K562 (cell line): ENCODE data around the gene CCDC181.

Experiments
- EZH2 ChIP-seq: IDR thresholded peaks from 2 replicates; pipeline ENCODE4 v1.6.1; 2012; ENCODE audit warnings: low read depth, mild to moderate bottlenecking, inconsistent platforms, low read length, borderline replicate concordance
- JUN ChIP-seq, 2 experiments: sonication (generic) in 1 of 2; formaldehyde crosslinking in 1 of 2; IDR thresholded peaks; 2 replicates each; pipeline versions ENCODE4 v1.6.1 to v1.8.0; 2012 to 2022; ENCODE audit warnings: borderline replicate concordance in 2 of 2, mild to moderate bottlenecking in 2 of 2, improper control_type of control experiment in 1 of 2, low read depth in 1 of 2, low read length in 1 of 2, missing genetic modification reagents in 1 of 2
- KDM2B ChIP-seq: fragments of 250-450 bp; sonication (Bioruptor Pico); IDR thresholded peaks from 2 replicates; pipeline ENCODE4 v1.8.0; 2021; ENCODE audit warnings: mild to moderate bottlenecking, moderate library complexity
- PCBP2 ChIP-seq: fragments of 200-400 bp; formaldehyde crosslinking; IDR thresholded peaks from 2 replicates; pipeline ENCODE4 v1.6.1; 2018; ENCODE audit warnings: low read length, low read depth, mild to moderate bottlenecking, moderate library complexity; ENCODE audit not compliant: poor library complexity, severe bottlenecking
- PML ChIP-seq: IDR thresholded peaks from 2 replicates; pipeline ENCODE4 v1.6.1; 2012; ENCODE audit warnings: low read length, inconsistent platforms
- SOX6 ChIP-seq: fragments of 450-650 bp; IDR thresholded peaks from 2 replicates; pipeline ENCODE4 v1.6.1; 2014; ENCODE audit warnings: mild to moderate bottlenecking
- TEAD2 ChIP-seq: fragments of 450-650 bp; IDR thresholded peaks from 2 replicates; pipeline ENCODE4 v1.6.1; 2016; ENCODE audit warnings: missing genetic modification characterization, control low read depth, missing compliant biosample characterization
- TGIF2 ChIP-seq: sonication (generic); formaldehyde crosslinking; IDR thresholded peaks from 2 replicates; pipeline ENCODE4 v1.8.1; 2022; ENCODE audit warnings: mild to moderate bottlenecking, missing genetic modification reagents, moderate library complexity
- ZFX ChIP-seq: sonication (generic); formaldehyde crosslinking; IDR thresholded peaks from 2 replicates; pipeline ENCODE4 v1.8.0; 2022; ENCODE audit warnings: mild to moderate bottlenecking, missing genetic modification reagents, moderate library complexity
- TF ChIP-seq, protein P1 (sequence below): sonication (generic); formaldehyde crosslinking; IDR thresholded peaks from 2 replicates; pipeline ENCODE4 v1.8.0; 2022; ENCODE audit warnings: mild to moderate bottlenecking, missing genetic modification reagents
- TF ChIP-seq, protein P2 (sequence below): sonication (generic); formaldehyde crosslinking; IDR thresholded peaks from 2 replicates; pipeline ENCODE4 v1.8.1; 2022; ENCODE audit warnings: missing genetic modification reagents
- TF ChIP-seq, protein P3 (sequence below), 3 experiments: IDR thresholded peaks in 2 of 3; conservative IDR thresholded peaks in 1 of 3; 2 replicates each; pipeline ENCODE4 v1.5.1; 2011 to 2012; ENCODE audit warnings: low read length in 3 of 3, mild to moderate bottlenecking in 3 of 3, control low read depth in 2 of 3, improper control_type of control experiment in 1 of 3, inconsistent platforms in 1 of 3, low read depth in 1 of 3, mixed read lengths in 1 of 3, moderate library complexity in 1 of 3; ENCODE audit not compliant: insufficient read depth in 2 of 3
- TF ChIP-seq, protein P4 (sequence below), 2 experiments: fragments of 450-650 bp; formaldehyde crosslinking in 1 of 2; IDR thresholded peaks; 2 replicates each; pipeline versions ENCODE4 v1.4.0 to v1.6.1; 2014 to 2020; ENCODE audit warnings: mild to moderate bottlenecking in 2 of 2, borderline replicate concordance in 1 of 2, low read depth in 1 of 2

DNA sequence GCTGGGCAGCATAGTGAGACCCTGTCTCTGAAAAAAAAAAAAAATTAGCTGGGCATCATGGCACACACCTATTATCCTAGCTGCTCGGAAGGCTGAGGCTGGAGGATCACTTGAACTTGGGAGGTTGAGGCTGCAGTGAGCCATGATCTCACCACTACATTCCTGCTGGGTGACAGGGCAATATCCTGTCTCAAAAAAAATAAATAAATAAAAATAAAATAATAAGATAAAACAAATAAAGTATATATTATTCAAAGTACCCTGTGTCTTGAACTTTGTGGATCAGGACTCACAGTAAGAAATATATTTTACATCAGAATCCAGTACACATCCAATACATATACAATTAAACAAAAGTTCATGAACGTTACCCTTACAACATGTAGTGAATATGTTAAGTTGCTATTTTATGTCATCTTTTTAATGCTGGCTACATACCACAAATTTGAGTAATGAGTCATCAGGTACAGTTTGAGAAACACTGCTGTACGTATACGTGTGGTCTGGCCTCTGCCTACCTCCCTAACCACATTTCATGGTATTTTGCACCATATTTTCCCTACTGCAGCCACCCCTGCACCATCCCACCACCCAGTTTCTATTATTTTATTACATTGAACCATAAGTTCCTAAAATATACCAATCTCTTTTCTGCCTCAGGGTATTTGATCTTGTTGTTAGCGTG, 64.1 kb downstream of the CCDC181 start:
- TF ChIP-seq ZFX (CRISPR knock-in tag) (no peak), PML (no peak), SOX6 (no peak), KDM2B (CRISPR knock-in tag) (no peak), JUN (IDR thresholded peaks at IDR 0.05; ENCODE audit: borderline replicate concordance, low read depth, low read length) (no peak), JUN (CRISPR knock-in tag; IDR thresholded peaks at IDR 0.05; ENCODE audit: borderline replicate concordance) (no peak), TGIF2 (no peak), PCBP2 (no peak), TEAD2 (tag) (no peak), EZH2 (no peak)
- TF ChIP-seq, protein P1, sequence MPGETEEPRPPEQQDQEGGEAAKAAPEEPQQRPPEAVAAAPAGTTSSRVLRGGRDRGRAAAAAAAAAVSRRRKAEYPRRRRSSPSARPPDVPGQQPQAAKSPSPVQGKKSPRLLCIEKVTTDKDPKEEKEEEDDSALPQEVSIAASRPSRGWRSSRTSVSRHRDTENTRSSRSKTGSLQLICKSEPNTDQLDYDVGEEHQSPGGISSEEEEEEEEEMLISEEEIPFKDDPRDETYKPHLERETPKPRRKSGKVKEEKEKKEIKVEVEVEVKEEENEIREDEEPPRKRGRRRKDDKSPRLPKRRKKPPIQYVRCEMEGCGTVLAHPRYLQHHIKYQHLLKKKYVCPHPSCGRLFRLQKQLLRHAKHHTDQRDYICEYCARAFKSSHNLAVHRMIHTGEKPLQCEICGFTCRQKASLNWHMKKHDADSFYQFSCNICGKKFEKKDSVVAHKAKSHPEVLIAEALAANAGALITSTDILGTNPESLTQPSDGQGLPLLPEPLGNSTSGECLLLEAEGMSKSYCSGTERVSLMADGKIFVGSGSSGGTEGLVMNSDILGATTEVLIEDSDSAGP, result no peak
- TF ChIP-seq, protein P2, sequence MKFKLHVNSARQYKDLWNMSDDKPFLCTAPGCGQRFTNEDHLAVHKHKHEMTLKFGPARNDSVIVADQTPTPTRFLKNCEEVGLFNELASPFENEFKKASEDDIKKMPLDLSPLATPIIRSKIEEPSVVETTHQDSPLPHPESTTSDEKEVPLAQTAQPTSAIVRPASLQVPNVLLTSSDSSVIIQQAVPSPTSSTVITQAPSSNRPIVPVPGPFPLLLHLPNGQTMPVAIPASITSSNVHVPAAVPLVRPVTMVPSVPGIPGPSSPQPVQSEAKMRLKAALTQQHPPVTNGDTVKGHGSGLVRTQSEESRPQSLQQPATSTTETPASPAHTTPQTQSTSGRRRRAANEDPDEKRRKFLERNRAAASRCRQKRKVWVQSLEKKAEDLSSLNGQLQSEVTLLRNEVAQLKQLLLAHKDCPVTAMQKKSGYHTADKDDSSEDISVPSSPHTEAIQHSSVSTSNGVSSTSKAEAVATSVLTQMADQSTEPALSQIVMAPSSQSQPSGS (CRISPR knock-in tag), result no peak
- TF ChIP-seq, protein P3, sequence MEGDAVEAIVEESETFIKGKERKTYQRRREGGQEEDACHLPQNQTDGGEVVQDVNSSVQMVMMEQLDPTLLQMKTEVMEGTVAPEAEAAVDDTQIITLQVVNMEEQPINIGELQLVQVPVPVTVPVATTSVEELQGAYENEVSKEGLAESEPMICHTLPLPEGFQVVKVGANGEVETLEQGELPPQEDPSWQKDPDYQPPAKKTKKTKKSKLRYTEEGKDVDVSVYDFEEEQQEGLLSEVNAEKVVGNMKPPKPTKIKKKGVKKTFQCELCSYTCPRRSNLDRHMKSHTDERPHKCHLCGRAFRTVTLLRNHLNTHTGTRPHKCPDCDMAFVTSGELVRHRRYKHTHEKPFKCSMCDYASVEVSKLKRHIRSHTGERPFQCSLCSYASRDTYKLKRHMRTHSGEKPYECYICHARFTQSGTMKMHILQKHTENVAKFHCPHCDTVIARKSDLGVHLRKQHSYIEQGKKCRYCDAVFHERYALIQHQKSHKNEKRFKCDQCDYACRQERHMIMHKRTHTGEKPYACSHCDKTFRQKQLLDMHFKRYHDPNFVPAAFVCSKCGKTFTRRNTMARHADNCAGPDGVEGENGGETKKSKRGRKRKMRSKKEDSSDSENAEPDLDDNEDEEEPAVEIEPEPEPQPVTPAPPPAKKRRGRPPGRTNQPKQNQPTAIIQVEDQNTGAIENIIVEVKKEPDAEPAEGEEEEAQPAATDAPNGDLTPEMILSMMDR (IDR thresholded peaks at IDR 0.05 in 2 of 3, conservative IDR thresholded peaks at IDR 0.05 in 1 of 3; ENCODE audit: insufficient read depth in 2 of 3, low read depth in 1 of 3, low read length in 3 of 3), result no peak
- TF ChIP-seq, protein P4, sequence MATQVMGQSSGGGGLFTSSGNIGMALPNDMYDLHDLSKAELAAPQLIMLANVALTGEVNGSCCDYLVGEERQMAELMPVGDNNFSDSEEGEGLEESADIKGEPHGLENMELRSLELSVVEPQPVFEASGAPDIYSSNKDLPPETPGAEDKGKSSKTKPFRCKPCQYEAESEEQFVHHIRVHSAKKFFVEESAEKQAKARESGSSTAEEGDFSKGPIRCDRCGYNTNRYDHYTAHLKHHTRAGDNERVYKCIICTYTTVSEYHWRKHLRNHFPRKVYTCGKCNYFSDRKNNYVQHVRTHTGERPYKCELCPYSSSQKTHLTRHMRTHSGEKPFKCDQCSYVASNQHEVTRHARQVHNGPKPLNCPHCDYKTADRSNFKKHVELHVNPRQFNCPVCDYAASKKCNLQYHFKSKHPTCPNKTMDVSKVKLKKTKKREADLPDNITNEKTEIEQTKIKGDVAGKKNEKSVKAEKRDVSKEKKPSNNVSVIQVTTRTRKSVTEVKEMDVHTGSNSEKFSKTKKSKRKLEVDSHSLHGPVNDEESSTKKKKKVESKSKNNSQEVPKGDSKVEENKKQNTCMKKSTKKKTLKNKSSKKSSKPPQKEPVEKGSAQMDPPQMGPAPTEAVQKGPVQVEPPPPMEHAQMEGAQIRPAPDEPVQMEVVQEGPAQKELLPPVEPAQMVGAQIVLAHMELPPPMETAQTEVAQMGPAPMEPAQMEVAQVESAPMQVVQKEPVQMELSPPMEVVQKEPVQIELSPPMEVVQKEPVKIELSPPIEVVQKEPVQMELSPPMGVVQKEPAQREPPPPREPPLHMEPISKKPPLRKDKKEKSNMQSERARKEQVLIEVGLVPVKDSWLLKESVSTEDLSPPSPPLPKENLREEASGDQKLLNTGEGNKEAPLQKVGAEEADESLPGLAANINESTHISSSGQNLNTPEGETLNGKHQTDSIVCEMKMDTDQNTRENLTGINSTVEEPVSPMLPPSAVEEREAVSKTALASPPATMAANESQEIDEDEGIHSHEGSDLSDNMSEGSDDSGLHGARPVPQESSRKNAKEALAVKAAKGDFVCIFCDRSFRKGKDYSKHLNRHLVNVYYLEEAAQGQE (IDR thresholded peaks at IDR 0.05; ENCODE audit: borderline replicate concordance), result no peak
- TF ChIP-seq, protein P4 (CRISPR knock-in tag; IDR thresholded peaks at IDR 0.05; ENCODE audit: low read depth), result no peak
